Midbrain (tissue), 1 donor: Measurements from ENCODE around the gene ROBO1.
"Not testable (repeated sequence)": the region's sequence is repeated elsewhere in the genome, so short reads cannot be mapped to it uniquely, and the experiment has no call there.

ENCODE experiments used
- DNase-seq: peaks from one replicate; lab custom pipeline; 2025; lab: John Stamatoyannopoulos, UW

The ROBO1 gene

DNA sequence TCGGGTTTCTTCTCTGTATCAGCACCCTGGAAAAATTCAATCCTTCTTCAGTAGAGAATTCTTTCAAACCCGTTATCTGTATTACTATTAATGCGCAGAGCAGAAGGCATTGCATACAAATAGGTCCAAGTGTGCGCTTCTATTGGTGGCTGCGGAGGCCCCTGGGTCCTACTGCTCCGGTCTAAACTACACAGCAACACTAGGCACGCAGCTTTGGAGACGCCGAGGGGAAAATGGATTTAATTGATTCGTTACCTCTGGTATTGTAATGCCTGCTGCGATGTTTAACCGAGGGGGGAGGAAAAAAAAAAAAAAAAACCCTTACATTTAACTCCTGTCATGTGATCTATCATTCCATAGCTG, at the start of gene ROBO1:
TSS of gene ROBO1 (minus strand) at position 94 of the 363 bp plus-strand sequence.
- no peak for DNase-seq

DNA sequence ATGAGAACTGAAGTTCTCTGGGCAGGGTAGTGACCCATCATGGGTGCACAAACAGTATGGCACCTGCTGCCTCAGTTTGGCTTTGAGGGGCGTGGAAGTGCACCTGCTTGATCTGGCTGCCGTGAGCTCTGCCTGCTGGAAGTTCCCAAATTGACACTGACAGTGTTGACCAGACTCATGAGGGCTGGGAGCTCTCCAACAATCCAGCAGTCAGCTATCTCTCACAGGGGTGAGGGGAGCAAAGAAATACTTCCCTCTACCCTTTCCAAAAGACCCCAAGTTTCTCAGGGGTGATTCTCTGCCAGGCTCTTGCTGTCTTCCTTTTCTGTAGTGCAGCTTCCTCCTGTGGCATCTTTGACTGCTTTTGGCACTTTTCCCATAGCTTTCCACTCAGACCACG, 49.4 kb upstream of the ROBO1 start:
- DNase-seq = no peak

DNA sequence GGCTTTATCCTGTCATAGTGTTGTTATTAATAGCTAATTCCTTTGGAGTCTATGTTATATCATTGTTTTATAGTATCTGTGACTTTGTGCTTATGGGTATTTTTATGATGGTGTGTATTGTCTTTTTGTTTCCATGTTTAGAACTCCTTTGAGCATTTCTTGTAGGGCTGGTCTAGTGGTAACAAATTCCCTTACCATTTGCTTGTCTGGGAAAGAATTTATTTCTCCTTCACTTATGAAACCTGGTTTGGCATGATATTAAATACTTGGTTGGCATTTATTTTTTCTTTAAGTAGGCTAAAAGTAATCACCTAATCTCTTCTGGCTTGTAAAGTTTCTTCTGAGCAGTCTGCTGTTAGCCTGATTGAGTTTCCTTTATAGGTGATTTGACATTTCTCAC, 47.7 kb upstream of the ROBO1 start:
- DNase-seq = no peak

DNA sequence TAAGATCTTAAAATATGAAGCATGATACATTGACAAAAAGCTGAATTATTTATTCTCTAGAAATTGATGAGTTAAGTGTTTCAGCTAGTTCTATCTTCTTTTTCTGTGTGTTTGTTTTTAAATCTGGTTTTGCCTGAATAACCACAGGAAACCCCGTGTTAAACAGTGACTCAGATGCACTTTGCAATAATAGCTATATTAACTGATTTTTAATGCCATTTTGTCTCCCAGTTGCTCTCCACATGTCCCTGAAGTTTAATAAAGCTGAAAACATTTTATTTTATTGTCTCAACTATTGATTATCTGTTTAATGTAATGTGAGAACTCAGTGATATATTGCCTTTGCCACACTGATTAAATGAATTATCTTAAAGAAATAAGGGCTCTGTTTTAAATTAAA, 42.8 kb upstream of the ROBO1 start:
- DNase-seq = no peak

DNA sequence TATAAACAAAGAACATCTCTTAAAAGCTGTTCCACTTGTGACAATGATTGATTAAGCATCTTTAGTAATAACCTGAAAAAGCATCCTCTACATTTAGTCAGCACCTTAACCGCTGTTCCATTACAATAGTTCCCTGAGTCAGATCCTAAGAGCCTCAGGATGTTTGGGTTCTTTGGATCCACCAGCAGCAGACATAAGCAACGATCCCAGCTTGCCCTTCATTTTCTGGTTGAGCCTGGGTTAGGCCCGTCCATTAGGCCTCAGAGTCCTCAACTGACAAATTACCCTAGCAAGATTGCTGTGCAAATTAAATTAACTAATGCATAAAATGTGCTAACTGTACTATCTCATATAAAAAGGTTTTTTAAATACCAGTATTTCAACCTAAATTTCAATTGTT, 42.3 kb upstream of the ROBO1 start:
- no peak for DNase-seq

DNA sequence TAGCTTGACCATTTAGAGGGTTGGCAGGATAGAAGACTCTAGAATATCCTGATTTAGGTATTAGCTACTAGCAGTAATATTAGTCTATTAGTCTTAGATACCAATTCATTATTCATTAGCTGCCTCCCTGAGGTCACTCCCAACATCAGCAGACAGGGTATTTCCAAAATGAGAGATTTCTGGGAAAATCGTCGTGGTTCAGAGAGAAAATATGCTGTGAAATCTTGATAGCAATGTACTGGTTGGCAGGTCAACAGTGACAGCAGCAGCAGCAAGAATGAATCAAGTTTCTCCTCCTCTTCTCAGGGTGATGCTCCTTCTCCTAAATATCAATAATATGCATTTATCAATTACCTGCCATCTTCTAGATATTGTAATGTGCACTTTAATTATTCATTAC, 41.3 kb upstream of the ROBO1 start:
- DNase-seq = no peak

DNA sequence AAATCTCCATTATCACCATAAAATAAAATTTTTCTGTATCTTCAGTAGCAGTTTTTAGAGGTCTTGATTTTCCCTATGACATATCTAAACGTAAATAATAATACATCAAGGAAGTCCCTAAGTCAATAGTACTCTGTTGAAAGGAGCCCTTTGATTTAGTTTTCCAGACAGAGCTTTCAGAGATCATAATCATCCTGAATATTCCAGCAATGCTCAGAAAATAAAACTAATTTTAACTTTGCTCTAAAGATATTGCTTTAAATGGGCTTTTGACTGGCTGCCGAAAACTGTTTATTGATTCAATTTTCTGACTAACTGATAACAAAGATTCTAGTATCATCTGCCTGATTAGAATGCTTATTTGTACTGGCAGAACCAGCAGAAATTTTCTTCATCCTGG, 40.7 kb upstream of the ROBO1 start:
- DNase-seq = no peak

DNA sequence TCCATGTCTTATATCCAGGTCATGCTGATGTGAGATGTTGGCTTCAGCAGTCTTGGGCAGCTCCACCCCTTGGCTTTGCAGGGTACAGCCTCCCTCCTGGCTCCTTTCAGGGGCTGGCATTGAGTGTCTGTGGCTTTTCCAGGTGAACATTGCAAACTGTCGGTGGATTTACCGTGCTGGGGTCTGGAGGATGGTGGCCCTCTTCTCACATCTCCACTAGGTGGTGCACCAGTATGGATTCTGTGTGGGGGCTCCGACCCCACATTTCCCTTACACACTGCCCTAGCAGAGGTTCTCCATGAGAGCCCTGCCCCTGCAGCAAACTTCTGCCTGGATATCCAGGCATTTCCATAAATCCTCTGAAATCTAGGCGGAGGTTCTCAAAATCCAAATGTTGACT, 22.4 kb upstream of the ROBO1 start:
- DNase-seq = not testable (repeated sequence)

DNA sequence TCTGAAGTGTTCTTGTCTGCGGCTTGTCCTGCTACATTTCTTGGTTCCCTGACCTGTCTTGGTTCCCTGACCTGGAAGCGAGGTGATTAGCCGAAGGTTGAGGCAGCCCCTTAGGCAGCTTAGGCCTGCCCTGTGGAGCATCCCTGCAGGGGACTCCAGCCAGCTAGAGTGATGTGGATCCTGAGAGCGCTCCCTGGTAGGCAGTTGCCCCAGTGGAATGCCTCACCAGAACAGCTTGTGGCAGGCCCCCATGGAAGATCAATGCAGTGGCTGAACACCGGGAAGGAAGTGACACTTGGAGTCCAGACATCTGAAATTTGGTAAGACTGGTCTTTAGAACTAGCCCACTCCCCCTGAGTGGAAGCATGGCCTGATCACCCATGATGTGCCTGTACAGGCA, 5.5 kb upstream of the ROBO1 start:
- DNase-seq = no peak

DNA sequence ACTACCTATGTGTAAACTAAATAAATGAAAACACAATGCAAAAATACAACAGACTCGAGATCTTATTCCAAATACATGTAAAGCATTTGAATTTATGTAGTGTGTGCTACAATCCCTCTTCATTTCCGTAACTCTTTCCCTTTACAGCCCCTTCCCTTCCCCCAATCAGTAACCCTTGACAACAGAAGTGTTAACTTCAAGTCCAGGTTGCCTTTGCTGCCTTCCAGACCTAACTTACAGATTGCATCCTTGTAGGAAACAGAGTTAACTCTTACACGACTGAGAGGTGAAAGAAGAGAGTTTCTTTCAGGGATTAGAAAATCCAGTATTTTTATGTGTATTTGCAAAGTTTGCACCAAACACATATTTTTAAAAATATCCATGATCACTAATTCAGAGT, 1.4 kb upstream of the ROBO1 start:
- DNase-seq = no peak

DNA sequence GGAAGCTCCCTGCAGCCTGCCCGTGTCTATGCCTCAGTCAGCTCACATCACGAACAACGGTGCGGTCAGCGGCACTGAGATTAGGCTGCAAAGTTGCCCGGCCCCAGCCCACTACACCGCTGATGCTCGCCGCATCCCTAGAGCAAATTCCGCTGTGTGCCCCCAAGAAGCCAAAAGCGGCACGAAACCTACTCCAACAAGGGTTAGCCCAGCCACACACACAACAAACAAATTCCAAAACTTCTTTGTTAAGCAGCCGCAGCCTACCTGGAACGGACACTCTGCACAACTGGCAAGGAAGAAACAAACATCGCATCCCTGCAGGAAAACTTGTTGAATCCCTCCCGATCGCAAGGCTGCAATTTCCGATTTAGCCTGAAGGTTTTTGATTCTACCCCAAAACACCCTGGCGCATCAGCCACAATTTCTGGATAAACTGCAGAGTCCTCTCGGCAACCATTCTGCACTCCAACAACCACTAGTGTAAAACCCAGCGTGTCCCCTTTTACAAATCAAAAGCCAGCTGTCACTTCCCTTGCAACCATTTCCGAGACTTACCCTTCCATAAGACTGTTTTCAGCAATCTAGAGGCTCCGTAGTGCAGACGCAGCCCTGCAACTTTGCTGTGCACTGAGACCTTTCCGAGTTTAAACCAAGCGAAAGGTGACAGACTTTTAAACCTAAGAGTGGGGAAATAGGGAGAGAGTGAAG, 449 bp downstream of the ROBO1 start:
- no peak for DNase-seq

DNA sequence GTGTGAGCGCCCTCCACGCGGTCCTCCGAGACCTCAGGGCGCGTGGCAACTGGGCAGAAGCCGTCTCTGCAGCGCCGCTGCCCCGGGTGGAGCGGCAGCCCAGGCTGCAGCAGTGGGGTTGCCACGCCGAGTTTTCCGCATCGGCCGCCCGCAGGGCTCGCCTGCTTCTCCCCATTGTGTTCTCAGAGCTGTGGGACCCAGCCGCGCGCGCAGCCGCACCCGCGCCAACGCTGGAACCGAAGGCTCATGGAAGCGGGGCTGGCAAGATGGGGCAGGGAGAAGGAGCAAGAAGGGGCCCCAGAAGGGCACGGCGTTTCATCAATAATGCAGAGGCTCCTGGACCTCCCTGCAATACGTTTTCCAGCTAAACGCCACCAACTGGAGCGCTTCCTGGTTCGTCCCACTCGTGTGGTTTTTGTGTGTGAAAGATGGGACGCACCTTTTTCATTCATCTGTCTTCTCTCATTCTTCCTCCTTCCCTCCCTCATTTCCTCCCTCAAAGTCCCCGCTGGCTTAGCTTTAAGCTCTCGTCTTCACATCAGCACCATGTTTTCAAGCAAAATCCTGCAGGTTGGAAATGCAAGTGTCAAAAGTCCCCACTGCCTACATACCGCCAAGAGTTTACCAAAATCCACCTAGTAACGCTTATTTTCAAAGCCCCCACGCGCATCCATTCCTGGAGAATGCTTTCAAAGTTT, 1.2 kb downstream of the ROBO1 start:
- no peak for DNase-seq

DNA sequence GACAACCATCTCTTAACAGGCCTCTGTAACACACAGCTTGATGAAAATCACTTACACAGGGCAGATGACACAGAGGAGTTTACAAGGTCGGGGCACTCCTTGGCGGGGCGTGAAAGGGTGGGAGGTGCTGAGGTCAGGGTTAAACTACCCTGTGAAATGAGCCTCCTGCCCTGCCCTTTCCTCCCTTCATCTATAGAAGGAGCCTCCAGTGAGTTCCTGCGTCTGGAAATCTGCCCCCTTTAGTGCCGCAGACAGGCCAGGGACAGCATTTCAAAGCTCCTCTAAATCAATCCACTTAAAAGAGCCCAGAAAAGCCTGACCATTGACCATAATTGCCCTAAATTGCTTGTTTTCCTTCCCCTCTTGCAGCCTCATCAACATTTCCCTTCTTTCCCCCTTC, 1.9 kb downstream of the ROBO1 start:
- DNase-seq = no peak

DNA sequence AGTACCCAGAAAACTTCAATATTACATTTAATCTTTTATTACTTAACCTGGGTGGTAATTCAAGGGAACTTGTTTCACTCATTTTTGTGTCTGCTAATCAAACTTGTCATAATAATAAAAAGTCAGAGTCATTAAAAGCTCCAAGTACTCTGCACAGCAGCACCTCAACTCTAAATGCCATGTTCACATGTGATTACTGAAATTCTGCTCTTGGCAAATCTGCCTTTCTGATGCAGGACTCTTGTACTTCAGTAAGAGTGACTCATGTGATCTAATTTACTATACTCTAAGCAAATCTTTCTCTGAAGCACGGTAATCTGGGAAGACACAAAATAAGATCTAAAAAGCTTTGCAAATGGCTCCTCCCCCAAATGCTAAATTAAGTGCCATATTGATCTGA, 6.4 kb downstream of the ROBO1 start:
- DNase-seq = no peak

DNA sequence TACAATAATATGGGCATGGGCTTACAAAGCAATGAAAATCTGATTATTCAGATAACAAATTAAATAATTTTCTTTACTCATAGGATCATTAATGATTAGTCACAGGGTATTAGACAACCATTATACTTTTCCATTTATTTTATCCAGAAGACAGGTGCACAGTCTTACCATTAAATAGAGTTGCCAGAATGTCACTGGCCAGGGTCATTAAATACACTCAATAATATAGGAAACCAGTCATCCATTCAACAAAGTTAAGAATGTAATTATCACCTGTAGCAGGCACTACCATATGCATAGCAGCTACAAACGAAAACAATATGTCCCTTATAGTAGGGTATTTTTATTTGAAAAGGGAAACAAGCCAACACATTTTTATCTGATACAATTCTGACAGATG, 16.1 kb downstream of the ROBO1 start:
- DNase-seq = no peak

DNA sequence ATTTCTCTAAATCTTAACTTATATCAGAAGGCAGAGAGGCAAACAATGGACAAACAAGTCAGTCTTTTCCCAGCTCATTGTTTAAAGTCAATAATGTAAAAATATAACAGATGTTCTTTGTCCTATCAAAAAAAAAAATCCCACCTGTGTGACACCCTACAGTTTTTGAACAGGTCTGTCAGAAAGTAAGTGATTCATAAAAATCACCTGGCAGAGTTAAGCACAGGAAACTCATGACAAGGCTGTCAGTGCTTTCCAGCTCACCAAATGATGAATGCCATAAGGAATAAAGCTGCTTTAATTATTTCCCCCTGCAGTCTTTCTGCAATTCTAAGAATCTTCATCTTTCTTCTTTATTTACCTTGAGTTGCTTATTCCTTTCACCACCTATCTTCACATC, 30.3 kb downstream of the ROBO1 start:
- no peak for DNase-seq

DNA sequence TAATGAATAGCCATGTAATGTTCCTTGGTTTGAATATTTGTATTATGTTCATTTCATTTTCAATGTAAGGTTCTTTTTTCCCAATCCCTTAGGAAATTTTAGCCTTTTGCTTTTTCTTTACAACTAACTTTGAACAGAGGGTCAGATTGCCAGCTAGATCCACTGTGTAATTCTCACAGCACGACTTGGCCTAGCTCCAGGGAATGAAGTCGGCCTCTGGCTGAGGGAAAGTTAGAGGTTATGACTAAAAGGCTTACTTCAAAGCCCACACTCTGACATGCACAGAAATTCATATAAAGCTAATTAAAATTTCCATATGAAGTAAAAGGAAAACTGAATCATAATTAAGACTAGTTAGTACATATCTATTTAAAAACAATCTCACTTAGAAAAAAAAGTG, 38.7 kb downstream of the ROBO1 start:
- DNase-seq = peak; percentile 17

DNA sequence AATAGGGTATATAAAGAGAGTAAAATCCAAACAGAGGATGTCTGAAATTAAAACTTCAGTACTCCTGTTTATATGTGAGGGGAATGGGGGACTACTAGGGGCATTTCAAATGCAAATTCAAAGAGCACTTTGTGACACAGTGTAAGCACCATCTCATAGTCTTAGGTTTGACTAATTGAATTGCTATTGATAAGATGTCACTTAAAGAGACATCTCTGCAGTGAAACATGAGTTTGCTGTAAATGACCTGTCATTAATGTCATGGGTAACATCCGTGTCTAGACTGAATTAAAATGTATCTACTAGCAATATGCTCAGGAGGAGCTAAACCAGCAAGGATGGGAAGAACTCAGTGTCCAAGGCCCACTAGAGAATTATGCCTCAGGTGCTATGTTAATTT, 41.0 kb downstream of the ROBO1 start:
- DNase-seq = no peak

DNA sequence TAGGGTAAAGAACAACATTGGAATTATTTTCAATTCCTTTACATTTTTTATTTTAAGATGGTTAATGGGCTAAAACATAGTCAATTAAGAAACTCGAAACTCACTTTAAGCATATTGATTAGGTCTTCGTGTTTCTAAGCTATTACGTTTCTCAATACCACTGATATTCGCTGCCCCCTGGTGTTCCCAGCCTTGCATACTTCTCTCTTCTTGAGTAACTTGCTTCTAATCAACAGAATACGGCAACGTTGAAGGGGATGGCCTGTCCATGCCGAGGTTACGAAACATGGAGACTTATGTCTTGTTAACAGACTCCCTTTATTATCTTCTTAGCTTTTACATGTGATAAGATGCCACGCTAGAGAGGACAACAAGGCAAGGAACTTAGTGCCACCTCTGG, 43.6 kb downstream of the ROBO1 start:
- DNase-seq = no peak

DNA sequence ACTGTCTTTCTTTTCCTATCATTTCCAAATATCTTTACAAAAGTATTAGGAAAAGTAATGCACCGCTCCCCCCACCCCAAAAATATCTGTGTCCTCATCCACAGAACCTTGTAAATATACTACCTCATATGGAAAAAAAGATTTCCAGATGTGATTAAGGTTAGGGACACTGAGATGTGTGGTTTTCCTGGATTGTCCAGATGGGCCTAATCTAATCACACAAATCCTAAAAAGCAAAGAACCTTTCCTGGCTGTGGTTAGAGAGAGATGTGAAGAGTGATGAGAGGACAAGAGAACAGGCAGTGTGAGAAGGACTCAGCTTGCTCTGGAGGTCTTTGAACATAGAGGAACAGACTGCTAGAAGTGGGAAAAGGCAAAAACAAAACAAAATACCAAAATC, 77.7 kb downstream of the ROBO1 start:
- no peak for DNase-seq

DNA sequence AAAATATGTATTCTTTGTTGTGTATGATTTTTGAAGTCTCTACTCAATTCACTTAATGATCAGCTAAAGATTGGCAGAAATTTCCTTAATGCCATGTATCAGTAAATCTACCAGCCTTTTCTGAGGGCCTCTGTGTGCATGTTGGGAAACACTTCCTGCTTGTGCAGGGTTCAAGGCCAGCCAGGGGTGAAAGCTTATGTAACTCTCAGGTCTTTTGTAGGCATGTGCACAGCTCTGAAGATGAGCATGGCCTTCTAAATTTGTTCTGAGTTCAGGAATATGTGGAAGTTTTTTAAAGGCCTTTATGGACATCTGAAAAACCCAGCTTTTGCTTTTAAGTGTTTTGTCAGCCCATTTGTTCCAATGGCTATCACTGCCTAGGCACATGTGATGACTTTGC, 82.7 kb downstream of the ROBO1 start:
- no peak for DNase-seq

DNA sequence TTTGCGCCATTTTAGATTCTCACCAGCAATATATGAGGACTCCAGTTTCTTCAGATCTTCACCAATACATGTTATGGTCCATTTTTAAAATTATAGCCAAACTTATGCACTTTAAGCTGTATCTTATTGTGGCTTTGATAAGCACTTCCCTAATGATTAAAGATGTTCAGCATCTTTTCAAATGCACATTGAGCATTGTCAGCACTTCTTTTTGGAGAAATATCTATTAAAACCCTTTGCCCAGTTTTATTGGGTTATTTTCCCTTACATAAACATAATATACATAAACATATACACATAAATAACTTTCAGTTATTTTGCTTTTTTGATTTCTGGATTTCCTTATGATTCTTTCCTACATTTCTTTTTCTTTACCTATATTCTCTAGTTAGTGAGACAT, 83.8 kb downstream of the ROBO1 start:
- DNase-seq = no peak

DNA sequence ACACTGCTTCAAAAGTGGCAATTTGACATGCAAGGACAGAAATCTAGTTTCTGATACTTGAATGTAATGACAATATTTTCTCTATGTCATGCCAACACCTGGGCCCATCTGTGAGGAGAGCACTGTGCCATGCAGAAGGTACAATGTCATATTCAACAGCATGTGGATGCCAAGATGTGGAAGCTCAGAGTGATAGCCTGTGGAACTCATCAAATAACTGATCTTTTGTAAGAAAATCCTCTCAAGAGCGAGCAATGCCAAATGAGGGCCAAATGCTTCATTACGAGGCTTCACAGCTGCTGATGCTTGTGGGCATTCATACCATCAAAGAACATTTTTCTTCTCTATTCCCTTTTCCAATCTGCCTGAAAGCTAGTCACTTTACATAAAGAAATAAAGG, 95.1 kb downstream of the ROBO1 start:
- DNase-seq = no peak

DNA sequence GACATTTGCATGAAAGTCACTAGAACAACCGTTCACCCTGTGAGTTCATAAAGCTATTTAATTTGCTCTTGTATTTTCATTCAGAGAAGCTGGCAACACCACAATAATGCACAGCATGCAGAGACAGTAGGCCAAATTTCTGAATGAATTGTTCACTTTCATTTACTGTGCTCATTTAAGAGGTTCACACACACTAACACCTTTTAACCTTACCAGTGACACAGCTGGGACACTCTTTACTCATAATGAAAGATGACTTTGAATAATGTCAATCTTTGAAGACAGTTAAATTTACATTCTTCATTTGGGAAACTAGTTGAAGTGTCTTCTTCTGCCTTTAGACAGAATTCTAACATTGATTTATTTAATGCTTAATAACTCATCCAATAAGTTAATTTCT, 95.7 kb downstream of the ROBO1 start:
- no peak for DNase-seq
